DMS79 treated with DMSO at 0.1 percent for 48 hours (cell line): ENCODE data around the gene FOXP4.
A peak's percentile ranks its signal among the peaks of the same experiment; 100 is the strongest.

Experiments
- DNase-seq: peaks from one replicate; lab custom pipeline; 2025; lab: John Stamatoyannopoulos, UW

Gene FOXP4

GRCh38 chr6:41563060-41563776, 17.0 kb downstream of the FOXP4 start:
- no peak for DNase-seq

DNA sequence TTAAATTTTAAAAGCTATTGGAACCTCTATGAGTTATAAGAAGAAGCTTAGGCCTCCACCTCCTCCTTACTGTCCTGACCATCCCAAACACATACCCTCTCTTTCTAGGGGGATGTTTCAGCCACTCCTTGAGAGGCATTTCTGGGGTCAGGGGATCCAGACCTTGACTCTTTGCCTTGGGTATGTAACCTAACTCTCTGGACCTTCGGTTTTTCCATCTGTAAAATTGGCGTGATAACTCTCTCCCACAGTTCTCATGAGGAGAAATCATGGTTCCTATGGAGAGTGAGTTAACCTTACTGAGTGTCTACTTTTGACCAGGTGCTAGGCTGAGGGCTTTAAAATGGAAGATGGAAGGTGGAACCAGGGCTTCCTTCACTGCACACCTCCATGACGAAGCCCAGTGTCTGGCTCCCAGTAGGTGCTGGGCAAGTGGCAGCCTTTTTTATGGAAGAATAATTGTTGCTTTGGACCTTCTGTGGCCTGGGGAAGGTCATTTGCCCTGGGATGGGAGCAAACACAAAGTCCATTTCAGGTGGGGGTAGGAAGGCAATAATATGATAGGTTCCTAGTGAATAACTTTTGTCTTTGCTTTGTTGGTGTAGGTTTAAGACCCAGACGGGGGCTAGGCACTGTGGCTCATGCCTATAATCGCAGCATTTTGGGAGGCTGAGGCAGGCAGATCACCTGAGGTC, 18.4 kb downstream of the FOXP4 start:
- no peak for DNase-seq

DNA sequence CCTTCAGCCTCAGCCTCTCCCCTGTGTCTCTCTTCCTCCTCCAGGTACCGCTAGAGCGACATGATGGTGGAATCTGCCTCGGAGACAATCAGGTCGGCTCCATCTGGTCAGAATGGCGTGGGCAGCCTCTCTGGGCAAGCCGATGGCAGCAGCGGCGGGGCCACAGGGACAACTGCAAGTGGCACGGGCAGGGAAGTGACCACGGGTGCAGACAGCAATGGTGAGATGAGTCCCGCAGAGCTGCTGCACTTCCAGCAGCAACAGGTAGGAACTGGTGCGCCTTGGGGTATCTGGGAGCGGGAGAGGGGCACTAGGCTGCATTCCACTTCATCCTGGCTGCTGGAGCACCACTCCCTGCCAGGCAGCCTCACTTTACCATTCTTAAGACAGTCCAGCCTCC, 19.5 kb downstream of the FOXP4 start:
- DNase-seq = no peak

DNA sequence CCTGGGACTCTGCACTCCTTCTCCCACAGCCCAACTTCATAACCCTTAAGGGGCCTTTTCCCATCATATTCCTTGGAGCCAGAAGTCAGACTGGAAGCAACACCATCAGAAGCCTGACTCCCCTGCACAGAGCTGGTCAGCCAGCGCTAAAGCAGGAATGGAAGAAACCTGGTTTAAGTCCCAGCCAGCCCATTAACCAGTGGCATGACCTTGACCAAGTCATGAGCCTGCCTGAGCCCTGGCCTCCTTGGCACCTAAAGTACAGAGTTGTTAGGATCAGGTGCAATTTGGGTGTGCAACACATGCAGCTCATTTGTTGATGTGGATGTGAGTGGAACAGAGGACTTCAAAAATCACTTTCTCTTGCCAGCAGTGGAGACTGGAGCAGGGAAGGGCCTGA, 20.8 kb downstream of the FOXP4 start:
- no peak for DNase-seq

- DNase-seq = no peak
These were observed 21.5 kb downstream of the FOXP4 start for GRCh38 chr6:41567684-41568083.

DNA sequence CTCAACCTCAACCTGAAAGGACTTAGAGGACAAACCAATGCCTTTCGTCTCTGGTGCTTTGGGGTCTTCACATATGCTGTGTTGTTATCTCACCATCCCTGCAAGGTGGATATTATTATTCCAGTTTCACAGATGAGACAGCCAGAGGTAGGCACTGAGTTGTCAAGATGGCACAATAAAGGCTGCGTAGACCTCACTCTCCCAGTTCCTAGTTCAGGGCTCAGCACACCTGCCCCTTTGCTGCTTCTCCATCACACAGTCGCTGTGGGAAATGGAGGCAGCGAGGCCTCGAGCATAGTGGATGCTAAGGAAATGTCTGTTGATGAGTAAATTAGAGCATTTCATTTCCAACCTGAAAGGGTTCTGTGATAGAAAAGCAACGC, 22.0 kb downstream of the FOXP4 start:
- DNase-seq = no peak

DNA sequence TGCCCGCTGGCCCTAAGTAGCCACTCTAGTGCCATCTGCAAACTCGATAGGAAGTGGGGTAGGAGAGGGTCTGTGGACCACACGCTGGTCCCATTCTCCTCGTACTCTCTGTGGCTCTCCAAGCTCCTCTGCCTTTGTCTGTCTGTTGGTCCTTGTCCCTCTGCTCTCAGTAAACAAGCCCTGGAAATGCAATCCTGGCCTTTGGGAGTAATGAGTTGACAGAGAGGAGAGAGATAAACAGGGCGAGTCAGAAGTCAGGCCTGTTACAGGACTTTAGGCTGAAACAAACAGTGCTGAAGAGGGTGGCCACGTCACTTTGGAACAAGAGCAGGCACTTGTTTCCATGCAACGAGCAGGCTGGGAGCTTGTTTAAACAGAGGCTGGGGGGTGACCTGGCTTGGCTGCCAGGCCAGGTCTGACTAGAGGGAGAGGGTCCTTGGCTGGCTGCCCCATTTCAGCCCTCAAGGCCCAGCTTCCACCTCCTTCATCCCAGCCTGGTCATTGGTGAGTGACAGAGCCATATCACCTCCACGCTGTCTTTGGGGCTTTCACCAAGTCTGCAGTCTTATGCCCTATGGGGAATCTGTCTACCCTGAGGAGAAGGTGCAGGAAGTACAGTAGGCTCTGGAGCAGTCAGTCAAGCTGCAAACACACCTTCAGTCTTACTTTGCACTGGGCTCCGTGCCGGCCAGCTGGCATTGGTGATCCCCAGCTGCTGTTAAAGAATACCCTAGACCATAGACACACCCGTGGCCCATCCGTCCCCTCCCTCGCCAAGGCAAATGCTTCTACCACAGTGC, 22.6 kb downstream of the FOXP4 start:
- DNase-seq = peak; percentile 77

DNA sequence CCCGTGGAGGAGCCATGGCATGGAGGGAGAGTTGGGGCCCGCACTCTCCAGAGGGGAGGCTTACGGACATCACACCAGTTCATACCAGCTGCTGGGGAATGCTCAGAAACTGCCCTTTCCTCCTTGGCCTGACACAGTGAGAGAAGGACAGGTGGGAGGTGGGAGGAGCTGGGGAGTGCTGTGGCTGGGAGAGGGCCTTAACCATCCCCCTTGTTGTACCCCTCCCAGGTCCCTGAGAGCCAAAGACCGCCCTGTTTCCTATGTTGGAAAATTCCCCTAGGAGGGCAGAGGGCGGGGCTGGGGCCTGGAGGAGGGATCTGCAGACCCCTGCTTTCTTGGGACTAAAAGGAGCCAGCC, 24.1 kb downstream of the FOXP4 start:
- DNase-seq = no peak

- DNase-seq = no peak
These were observed 25.0 kb downstream of the FOXP4 start for GRCh38 chr6:41571021-41571780.

DNA sequence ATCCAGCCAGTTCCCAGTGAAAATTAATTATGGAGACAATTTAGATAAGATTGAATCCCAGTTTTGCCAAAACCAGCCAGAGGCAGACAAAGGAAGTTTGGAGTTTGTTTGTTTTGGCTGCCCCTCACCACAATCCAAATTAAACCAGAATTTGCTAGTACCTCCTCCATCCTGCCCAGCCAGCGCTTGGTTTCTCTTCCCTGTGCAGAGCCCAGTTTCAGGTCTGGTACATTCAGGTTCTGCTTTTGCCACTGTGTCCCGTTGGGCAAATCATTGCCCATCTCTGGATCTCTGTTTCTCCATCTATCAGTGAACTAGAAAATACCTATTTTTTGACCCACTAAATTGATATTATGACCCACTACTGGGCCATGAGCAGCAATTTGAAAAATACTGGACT, 26.4 kb downstream of the FOXP4 start:
- DNase-seq = no peak

DNA sequence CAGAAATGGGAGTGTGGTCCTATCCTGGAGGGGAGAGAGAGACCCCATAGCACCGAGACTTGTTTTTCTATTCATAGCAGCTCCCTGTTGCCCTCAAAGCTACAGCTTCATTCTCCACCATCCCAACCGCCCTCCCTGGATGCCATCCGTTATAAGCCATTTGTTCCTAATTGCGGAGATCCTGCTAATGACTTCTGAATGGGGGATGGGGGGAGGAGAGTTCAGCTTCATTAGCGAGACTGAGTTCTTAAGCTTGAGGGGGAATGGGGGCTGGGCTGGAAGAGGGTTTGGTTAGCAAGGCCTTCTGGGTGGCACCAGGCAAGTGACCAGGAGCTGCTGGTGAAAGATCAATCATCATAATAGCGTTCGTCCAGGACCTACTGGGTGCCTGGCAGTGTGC, 27.1 kb downstream of the FOXP4 start:
- no peak for DNase-seq

GRCh38 chr6:41573985-41574384, 27.8 kb downstream of the FOXP4 start:
- no peak for DNase-seq

- no peak for DNase-seq
These were observed 29.4 kb downstream of the FOXP4 start for GRCh38 chr6:41575598-41575997.

GRCh38 chr6:41576667-41577066, 30.5 kb downstream of the FOXP4 start:
- no peak for DNase-seq

- peak; percentile 39 for DNase-seq
These were observed 31.4 kb downstream of the FOXP4 start for GRCh38 chr6:41577356-41578216.

DNA sequence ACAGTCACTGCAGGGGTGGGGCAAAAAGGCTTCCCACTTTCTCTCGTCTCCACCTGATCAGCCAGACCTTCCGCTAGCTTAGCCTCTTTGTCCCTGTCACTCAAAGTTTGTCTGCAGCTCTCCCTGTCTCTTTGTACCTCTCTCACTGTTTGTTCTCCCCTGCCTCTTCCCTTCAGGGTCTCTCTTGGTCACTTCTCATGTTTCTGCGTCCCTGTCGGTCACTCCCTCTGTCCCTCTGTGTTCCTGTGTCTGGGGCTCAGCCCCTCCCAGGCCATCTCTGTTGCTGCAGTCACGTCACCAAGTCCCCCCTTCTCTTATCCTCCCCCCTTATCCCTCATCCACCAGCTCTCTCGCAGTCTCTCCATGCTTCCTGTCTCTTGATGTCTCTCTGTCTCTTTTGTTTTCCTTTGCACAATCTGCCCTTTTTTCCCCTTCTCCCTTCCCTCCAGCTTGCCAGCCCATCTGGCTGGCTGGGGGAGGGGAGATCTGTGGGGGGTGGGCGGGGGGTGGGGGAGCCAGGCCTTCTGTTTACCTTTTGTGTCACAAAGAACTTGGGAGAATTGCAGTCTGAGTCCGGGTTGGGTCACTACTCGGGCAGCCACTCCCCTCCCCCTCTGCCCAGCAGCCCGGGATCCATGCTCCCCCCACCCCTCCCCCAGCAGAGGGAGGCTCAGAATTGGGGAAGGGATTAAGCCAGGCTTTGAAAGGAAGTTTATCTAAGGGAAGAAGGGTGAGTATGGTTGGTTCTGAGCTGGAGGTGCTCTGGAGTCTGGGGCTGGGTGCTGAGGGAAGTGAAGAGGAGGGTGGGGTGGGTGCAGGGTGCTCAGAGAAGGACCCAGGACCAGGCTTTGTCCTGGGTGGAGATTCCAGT, 32.3 kb downstream of the FOXP4 start:
- no peak for DNase-seq

DNA sequence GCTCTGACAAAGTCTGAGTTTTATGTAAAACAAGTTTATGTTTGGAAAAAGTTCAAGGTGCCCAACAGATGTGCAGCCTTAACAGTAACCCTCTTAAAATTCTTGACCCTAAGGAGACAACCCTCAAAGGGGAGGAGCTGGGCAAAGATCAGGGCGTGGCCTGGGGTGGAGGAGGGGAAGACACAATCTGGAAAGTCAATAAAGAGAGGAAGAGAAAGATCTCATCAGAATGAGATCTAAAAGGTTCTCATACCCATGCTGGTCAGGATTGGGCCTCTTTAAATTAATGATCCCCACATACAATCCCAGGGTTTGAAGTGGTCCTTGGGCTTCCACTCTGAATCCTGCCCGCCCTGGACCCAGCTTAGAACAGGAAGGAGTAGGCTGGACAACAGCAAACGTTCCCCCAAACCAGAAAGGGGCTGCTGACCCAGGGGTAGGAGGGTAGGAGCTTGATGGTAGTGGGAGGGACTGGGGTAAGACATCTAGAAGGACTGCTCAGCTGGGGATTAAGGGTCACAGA, 33.0 kb downstream of the FOXP4 start:
- DNase-seq = no peak

GRCh38 chr6:41580690-41581089, 34.5 kb downstream of the FOXP4 start:
- no peak for DNase-seq

GRCh38 chr6:41581381-41581991, 35.3 kb downstream of the FOXP4 start:
- DNase-seq = peak; percentile 7

DNA sequence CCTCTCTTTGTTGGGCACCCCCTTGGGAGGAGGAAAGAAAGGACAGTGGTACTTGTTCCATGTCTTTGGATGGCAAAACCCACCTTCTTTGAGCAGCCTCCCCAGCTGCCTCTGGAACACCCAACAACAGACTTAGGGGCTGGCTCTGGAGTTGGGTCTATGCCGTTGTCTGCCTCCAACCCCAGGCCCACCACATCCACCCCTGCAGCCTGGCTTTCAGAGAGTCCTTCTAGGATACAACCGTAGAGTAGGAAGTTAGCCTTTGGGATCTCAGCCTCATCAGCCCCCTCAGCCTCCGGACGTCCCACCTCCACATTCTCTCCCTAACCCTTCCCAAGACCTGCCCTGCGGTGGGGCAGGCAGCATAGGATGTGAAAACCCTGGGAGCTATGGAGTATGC, 36.4 kb downstream of the FOXP4 start:
- DNase-seq = no peak
